Epithelial cell of esophagus (primary cell): ENCODE results near the gene USP49.
"Not testable (repeated sequence)": the region's sequence is repeated elsewhere in the genome, so short reads cannot be mapped to it uniquely, and the experiment has no call there.

Experiments
- DNase-seq: peaks from one replicate; pipeline ENCODE4 v3.0.0; 2010; ENCODE audit warnings: low read depth
- H3K4me3 ChIP-seq: 2 replicates; pipeline ENCODE4 v1.5.1; 2011; ENCODE audit warnings: mild to moderate bottlenecking, low read length, control low read depth
- TF ChIP-seq, protein P1 (sequence below): IDR thresholded peaks from 2 replicates; pipeline ENCODE4 v1.5.1; 2011; ENCODE audit warnings: low read depth, mild to moderate bottlenecking, low read length, control low read depth, inconsistent platforms; ENCODE audit not compliant: insufficient read depth; ENCODE audit errors: missing control alignments

Gene USP49

DNA sequence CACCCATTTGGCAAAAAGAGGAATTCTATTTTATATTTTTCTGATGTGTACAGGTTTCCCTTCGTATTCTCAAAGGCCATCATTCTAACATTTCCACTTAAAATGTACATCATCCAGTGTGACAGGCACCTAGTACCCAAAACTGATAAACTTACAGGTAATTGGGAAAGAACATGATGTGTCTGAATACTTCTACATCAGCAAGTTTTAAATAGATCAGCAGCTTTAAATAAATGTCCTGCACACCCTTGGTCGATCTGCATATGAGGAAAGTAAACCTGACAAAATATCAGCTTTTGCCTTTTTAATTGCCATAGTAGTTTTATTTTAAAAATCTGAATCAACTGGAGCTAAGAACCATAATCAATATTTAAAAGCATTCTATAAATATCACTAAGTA is 81.2 kb downstream of the USP49 start:
- no peak for DNase-seq
- TF ChIP-seq, protein P1, sequence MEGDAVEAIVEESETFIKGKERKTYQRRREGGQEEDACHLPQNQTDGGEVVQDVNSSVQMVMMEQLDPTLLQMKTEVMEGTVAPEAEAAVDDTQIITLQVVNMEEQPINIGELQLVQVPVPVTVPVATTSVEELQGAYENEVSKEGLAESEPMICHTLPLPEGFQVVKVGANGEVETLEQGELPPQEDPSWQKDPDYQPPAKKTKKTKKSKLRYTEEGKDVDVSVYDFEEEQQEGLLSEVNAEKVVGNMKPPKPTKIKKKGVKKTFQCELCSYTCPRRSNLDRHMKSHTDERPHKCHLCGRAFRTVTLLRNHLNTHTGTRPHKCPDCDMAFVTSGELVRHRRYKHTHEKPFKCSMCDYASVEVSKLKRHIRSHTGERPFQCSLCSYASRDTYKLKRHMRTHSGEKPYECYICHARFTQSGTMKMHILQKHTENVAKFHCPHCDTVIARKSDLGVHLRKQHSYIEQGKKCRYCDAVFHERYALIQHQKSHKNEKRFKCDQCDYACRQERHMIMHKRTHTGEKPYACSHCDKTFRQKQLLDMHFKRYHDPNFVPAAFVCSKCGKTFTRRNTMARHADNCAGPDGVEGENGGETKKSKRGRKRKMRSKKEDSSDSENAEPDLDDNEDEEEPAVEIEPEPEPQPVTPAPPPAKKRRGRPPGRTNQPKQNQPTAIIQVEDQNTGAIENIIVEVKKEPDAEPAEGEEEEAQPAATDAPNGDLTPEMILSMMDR = no peak
- H3K4me3 ChIP-seq = no peak overlapping the region

DNA sequence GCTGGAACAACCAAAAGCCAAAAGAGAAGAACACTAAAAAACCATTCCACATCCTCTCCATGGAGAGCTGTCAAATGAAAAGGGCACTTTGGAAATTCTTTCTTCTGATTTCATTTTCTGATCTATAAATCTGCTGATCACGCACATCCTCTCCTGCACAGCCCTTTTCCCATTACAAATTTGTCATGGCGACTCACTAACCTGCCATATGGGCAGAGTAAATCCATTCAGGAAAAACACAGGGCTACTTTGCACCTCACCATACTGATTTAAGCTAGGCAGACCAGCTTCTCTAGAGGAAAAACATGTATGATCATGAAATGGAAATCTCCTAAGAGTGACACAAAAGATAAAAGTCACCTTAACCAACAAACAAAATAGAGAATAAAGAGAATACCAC is 81.7 kb downstream of the USP49 start:
- TF ChIP-seq, protein P1 = no peak
- DNase-seq = peak; percentile 51
- no peak overlapping the region for H3K4me3 ChIP-seq

DNA sequence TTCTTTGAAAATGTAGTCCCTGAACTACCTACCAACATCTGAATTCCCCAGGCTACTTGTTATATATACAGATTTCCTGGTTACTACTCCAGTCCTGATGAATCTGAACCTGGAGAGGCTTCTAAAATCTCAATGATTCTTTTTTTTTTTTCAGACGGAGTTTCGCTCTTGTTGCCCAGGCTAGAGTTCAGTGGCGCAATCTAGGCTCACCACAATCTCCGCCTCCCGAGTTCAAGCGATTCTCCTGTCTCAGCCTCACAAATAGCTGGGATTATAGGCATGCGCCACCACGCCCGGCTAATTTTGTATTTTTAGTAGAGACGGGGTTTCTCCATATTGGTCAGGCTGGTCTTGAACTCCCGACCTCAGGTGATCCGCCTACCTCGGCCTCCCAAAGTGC is 83.2 kb downstream of the USP49 start:
- DNase-seq = not testable (repeated sequence)

DNA sequence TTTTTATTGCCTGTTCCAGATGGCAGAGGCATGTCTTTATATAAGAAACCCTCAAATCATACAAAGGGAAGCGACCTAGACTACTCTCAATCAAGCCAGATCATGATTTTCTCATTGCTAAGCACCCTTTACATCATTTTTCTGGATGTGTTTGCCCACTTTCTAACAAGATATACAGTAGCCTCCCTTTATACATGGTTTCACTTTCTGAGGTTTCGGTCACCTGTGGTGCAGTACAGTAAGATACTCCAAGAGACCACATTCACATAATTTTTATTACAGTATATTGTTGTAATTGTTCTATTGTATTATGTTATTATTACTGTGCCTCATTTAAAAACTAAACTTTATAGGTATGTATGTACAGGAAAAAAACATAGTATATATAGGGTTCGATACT is 84.1 kb downstream of the USP49 start:
- DNase-seq = no peak
- H3K4me3 ChIP-seq = no peak overlapping the region
- TF ChIP-seq, protein P1 = no peak

More for the DNA sequence above, 83.2 kb downstream of the USP49 start:
- not testable (repeated sequence) for H3K4me3 ChIP-seq

DNA sequence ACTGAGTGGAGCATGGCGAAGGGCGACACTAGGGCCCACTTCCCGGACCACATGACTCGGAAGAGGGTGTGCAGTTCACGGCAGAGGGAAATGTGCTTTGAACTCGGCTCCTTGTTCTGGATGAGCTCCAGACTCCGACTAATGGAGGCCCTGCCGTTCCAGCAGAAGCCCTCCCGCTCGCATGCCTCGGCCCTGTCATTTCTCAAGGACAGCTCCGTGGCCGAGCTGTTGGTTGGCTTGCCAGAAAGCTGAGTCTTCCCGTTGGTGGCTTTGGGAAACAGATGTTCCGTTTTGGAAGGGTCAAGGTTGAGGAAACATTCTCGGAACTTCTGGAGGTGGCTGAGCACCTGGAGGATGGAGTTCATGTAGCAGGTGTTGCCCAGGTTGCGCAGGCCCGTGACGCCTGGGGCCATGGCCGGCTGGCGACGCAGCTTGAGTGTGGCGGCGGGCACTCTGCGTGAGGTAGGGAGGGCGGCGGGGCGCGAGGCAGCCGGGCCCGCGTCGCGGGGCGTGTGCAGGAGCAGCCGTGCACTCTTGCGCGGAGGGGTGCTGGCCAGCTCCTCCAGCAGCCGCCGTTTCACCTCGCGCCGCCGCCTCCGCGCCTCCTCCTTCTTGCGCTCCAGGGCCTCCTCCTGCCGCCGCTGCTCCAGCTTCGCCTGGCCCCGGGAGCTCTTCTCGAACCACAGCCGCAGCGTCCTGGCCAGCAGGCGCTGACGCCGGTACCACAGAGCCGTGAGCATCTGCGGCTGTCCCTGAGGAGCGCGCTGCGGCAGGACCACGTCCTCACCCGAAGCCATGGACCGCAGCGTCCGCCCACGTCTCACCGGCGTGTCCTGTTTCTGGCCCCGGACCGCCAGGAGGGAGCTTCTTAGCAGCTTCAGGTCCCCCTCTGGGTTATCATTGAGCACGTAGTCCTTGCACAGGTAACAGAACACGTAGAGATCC is 89.1 kb downstream of the USP49 start:
- DNase-seq = no peak
- H3K4me3 ChIP-seq = no peak overlapping the region
- TF ChIP-seq, protein P1 = no peak

DNA sequence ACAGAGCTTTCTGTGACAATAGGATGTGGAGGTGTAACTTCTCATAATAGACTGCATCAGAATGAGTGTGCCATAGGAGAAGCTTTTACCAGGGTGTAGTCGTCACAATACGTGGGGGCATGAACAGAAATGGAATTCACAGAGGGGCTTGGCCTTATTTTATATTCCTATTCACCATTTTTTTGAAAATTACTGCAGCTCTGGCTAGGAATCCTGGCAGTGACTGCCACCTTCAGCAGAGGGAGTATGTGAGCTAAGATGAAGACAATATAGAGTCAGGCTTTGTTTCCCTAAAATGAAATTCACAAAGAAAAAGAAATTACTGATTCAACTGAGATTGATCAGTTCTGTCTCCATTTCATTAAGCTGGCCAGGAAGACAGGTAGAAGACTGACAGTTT is 93.8 kb downstream of the USP49 start:
- TF ChIP-seq, protein P1 = peak; percentile 73
- peak; percentile 35 for DNase-seq
- H3K4me3 ChIP-seq = no peak overlapping the region

DNA sequence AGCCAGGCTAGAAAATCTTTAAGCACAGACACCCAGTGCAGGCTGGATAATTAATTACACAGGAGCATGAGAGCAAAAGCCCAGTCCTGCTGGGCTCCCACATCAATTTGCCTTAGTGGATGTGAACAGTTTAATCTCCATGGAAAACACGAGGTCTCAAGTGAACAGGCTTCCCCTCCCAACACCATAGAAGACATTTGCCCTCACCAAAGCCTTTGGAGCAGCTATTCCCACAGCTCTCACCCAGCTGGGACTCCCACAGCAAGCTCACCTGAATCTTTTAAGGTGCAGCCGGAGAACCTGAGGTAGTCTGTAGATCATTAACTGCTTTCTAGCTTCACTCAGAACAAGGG is 95.6 kb downstream of the USP49 start:
- no peak for DNase-seq
- H3K4me3 ChIP-seq = no peak overlapping the region
- TF ChIP-seq, protein P1 = no peak
